ENCODE results near the gene XKR8.

Gene XKR8

GRCh38 chr1:27957655-27958054 lies 2.1 kb upstream of the XKR8 start:
- DNase-seq, result no peak

- no peak for DNase-seq
Measured at GRCh38 chr1:27958513-27958912, 1.3 kb upstream of the XKR8 start.

- DNase-seq, result no peak
Measured at GRCh38 chr1:27960762-27961645, 1.2 kb downstream of the XKR8 start.

- DNase-seq, result no peak
Measured at GRCh38 chr1:27961646-27962221, 2.0 kb downstream of the XKR8 start.

GRCh38 chr1:27963393-27963792 lies 3.6 kb downstream of the XKR8 start:
- DNase-seq, result no peak

GRCh38 chr1:27966402-27967105 lies 6.8 kb downstream of the XKR8 start:
- DNase-seq, result no peak

GRCh38 chr1:27967106-27967883 lies 7.5 kb downstream of the XKR8 start:
- no peak for DNase-seq

- DNase-seq, result no peak
Measured at GRCh38 chr1:27967884-27968466, 8.2 kb downstream of the XKR8 start.

GRCh38 chr1:27968692-27969091 lies 8.9 kb downstream of the XKR8 start:
- no peak for DNase-seq

GRCh38 chr1:27970401-27970800 lies 10.6 kb downstream of the XKR8 start:
- DNase-seq, result peak; percentile 38

- DNase-seq, result peak; percentile 72
Measured at GRCh38 chr1:27971674-27972073, 11.9 kb downstream of the XKR8 start.

- no peak for DNase-seq
Measured at GRCh38 chr1:27972141-27972540, 12.4 kb downstream of the XKR8 start.

- no peak for DNase-seq
Measured at GRCh38 chr1:27973771-27974416, 14.1 kb downstream of the XKR8 start.

GRCh38 chr1:27974417-27974781 lies 14.6 kb downstream of the XKR8 start:
- DNase-seq, result no peak

- DNase-seq, result peak; percentile 69
Measured at GRCh38 chr1:27979151-27979858, 19.5 kb downstream of the XKR8 start.

GRCh38 chr1:27979859-27980201 lies 20.1 kb downstream of the XKR8 start:
- DNase-seq, result no peak

GRCh38 chr1:27980216-27980845 lies 20.6 kb downstream of the XKR8 start:
- DNase-seq, result no peak

- no peak for DNase-seq
Measured at GRCh38 chr1:27981145-27981544, 21.4 kb downstream of the XKR8 start.

GRCh38 chr1:27990920-27991537 lies 31.3 kb downstream of the XKR8 start:
- no peak for DNase-seq

GRCh38 chr1:27992276-27992675 lies 32.5 kb downstream of the XKR8 start:
- no peak for DNase-seq

GRCh38 chr1:27993241-27993640 lies 33.5 kb downstream of the XKR8 start:
- no peak for DNase-seq

Measured in NCI-H2171 treated with DMSO at 0.1 percent for 48 hours (cell line).